ENCODE results near the gene AGAP1.

The AGAP1 gene

DNA sequence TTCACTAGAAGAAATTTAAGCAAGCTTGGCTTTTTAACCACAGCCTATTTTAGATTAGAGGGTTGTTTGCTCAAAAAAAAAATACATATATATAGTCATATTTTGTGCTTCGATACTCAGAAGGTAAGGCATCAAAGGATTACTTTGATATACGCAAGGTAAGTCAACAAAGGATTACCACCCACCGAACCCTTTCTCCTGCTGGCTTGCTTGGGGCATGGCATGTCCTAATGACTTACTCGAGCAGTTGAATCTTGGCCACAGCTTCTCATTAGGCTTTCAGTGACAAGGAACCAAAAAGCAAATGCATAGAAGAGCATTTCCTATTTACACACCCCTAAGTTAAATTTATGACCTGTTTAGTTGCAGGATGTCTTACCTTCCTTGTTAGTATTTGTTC, 295.7 kb downstream of the AGAP1 start:
- DNase-seq (ENCODE audit: low read depth in 2 of 3, low spot score in 1 of 3), result no peak

DNA sequence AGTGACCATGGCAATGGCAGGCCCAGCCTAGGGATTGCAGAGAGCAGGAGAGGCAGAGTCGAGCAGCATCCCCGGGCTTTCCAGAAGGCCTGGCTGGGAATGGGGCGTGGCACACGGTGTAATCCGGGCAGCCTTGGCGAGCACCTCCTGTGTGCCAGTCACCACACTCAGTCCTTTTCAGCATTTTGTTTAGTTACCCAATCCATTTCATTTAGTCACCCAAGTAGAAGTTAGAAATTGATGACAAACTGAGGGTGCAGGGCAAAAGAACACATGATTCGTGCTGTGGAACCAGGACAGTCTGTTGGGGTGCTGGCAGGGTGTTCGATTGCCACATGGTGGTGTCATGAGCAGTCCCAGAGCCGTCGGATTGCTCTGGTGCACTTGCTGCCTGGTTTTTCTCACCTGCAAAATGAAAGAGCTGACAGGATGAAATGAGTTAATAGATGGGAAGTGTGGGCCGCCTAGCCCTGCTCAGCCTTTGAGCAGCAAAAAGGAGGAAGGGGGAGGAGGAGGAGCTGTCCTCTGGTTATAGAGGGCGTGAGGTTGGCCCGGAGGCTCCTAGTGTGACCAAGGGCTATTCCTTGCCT, 299.4 kb downstream of the AGAP1 start:
- no peak for DNase-seq (ENCODE audit: low read depth in 2 of 3, low spot score in 1 of 3)

DNA sequence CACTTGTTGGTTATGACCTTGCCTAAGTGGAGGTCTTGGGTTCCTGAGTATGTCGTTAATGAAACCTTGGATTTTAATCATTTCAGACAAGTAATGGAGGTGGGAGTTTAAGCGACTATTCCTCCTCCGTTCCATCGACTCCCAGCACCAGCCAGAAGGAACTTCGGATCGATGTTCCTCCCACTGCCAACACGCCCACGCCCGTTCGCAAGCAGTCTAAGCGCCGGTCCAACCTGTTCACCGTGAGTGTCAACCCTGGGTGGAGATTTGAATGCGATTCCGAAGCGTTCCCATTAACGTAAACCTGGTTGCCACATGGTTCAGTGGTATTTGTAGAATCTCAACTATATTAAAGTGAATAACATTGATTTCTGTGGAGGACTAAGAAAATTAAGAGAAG, 305.4 kb downstream of the AGAP1 start:
- no peak for DNase-seq (ENCODE audit: low read depth in 2 of 3, low spot score in 1 of 3)

DNA sequence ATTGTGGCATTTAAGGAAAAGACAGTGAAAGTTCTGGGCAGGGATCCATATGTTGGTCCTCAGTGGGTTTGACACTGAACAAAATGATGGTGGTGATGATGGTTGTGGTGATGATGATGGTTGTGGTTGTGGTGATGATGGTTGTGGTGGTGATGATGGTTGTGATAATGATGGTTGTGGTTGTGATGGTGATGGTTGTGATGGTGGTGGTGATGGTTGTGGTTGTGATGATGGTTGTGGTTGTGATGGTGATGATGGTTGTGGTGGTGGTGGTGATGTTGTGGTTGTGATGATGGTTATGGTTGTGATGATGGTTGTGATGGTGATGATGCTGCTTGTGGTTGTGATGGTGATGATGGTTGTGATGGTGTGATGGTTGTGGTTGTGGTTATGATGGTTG, 308.7 kb downstream of the AGAP1 start:
- DNase-seq (ENCODE audit: low read depth in 2 of 3, low spot score in 1 of 3), result no peak

DNA sequence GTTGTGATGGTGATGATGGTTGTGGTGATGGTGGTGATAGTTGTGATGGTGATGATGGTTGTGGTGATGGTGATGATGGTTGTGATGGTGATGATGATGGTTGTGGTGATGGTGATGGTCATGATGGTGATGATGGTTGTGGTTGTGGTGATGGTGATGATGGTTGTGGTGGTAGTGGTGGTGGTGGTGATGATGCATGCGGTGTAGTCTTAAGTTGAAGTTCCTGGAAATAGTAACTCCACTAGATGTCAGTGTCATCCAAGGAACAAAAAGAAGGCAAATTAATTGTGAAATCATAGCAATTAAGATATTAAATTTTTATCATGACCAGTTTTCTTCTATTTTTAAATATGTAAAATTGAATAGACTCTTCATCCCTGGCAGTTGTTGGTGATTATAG, 309.2 kb downstream of the AGAP1 start:
- DNase-seq (ENCODE audit: low read depth in 2 of 3, low spot score in 1 of 3), result no peak

DNA sequence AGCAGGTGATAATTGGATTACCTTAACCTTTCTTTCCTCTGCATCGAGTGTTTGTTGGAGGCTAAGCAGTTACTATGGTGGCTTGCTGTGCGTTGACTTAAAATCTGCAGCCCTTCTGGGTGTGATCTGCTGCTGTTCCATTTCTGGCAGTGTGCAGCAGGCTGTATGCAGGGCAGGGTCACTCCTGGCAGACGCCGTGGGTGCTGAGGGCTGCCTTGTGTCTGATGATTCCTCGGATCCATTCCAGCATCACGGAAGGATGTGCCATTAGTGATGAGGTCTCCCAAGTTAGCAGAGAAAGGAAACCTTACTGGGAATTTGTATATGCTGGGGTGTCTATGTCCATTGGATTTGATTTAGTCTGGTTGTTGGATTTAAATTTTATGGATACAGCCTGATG, 310.8 kb downstream of the AGAP1 start:
- DNase-seq (ENCODE audit: low read depth in 2 of 3, low spot score in 1 of 3), result no peak

DNA sequence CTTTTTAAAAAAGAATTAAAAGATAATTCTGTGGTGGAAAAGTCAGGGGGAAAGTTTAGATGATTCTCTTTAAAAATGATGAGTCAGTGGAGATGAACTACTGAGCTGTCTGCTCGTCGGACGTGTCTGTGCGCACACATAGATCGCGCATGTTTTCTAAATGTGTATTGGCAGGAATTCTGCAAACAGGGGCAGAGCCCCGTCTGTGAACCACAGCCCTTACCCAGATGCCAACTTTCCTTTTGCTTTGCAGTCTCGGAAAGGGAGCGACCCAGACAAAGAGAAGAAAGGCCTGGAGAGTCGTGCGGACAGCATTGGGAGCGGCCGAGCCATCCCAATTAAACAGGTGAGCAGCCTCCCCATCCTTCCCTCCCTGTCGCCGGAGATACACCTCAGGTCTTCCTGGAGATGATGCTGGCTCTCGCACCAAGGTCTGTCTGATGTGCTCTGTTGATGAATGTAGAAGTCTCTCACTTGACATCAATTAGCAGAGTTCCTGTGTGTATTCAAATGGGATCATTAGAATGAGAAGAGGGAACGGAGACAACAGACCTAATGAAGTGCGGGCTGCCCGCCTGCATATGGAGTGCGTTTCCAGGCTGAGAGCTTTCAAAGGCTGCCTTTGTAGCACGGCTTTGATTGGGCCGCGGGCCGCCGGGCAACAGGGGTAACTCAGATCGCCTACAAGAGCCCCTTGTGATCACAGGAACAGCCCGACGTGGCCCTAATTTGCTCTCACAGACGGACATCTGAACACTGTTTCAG, 313.3 kb downstream of the AGAP1 start:
- DNase-seq (ENCODE audit: low read depth in 2 of 3, low spot score in 1 of 3), result no peak

DNA sequence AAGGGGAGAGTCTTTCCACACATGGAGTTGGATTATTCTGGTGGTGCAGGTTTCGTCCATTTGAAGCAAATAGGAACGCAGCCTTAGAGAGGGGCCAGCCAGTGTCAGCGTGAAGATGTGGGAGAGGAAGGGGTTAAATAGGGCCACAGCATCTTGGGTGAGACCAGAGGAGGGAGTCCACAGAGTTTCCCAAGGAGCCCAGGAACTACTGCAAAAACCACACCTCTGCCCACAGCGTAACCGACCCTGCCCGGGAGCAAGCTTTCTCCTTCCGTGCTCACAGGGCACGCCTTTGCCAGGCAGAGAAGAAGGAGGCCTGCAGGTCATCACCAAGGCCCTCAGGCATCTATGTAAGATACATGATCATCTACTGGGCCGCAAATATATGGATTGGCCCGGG, 314.5 kb downstream of the AGAP1 start:
- DNase-seq (ENCODE audit: low read depth in 2 of 3, low spot score in 1 of 3), result no peak

DNA sequence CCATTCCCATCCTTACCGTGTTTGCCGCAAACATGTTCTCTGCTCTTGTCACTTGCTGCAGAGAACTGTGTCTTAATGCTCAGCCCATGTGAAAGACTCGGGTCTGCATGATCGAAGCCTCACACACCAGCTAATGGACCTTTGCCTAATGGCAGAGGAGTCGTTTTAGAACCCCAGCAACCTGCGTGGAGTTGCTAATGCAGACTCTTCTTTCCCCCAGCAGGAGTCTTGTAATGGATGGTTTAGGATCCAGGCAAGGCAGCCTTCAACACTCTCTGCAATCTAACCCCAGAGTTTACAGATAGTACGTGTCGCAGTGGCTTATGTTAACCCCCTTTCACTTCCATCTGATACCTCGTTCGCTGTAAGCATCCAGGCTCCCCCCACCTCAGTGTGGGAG, 316.4 kb downstream of the AGAP1 start:
- no peak for DNase-seq (ENCODE audit: low read depth in 2 of 3, low spot score in 1 of 3)

DNA sequence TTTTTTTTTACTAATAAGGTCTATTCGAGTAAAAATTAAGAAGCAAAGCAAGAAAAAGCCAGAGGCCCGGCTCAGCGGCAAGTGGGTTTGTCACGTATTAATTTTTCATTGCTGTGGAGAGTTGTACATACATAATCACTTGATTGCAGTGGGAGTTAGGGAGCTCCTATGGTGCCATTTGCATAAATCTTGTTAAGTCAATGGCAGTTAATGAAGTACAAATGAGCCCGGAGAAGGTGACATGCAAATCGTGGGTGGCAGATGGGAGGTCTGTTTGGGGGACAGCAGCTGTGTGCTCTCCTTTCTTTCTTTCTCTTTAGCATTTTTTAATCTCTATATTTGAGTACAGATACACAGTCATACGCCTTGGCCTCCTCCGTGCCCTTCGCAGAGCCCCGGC, 317.0 kb downstream of the AGAP1 start:
- DNase-seq (ENCODE audit: low read depth in 2 of 3, low spot score in 1 of 3), result no peak

DNA sequence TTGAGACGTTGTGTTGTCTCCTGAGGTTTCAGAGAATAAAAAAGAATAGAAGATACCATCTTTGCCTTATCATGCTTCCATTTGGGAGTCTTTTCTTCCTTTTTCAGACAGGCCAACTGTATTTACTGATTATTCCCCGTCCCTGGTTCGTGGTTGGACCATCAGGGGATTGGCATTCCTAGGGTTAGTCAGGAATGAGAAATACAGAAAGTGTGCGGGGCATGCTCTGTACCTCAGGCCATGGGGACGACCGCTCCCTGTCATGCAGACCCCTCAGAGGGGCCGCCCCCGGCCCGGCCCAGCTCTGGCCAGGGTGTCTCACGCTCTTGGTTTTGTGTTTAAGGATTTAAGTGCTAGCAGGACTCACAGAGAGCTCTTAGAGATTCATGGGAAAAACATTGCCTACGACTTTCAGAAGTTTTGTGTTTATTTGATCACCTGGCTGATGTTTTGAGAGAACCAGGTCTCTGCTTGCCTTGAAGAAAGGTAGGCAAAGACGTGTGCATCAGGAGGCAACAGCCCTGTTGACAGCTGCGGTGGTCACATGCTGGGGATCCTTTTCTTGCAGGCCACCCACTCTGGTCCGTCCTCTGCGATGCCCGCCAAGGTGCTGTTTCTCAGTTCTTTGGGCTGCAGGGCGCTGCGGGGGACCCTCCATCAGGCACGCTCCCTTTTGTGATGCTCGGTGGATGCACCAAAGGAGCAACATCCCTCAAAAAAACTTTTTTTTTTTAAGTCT, 317.8 kb downstream of the AGAP1 start:
- DNase-seq (ENCODE audit: low read depth in 2 of 3, low spot score in 1 of 3), result no peak

DNA sequence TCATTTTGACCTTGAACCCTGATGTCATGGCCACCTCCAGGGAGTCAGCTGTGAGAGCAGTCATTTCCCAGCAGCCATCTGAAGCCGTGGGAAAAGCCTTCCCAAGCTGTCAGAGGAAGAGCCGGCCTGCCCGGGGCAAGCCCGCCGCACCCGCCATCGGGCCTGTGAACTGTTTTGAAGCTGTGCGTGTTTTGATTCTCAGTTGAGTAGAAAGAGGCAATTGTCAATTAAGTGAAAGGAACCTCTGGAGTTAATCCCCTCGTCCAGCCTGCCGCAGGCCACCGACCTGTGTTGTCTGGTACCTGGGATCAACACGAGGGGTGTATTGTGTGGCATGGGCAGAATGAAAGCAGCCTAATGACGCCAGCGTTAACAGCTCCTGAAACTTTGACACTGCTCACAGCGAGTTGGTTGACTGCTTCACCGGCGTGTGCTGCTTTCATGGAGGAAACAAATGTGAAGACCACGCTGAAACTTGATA, 318.4 kb downstream of the AGAP1 start:
- no peak for DNase-seq (ENCODE audit: low read depth in 2 of 3, low spot score in 1 of 3)

DNA sequence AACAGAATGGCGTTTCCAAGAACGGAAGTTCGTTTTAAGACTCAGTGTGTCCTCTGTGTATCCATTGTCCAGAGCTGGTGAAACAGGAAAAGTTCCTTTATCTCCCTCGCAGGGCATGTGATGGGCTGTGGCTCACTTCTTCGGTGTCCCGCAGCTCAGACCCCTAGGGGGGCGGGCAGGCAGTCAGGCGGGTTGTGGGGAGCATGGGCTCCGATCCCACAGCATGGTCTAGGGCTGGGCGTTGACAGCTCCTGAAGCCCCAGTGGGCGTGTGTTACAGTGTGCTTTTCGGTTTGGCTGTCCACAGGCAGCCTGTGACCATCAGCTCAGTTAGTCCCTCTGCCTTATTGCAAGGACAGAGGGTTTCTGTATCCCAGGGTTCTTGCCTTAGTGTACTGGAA, 319.6 kb downstream of the AGAP1 start:
- DNase-seq (ENCODE audit: low read depth in 2 of 3, low spot score in 1 of 3), result no peak

DNA sequence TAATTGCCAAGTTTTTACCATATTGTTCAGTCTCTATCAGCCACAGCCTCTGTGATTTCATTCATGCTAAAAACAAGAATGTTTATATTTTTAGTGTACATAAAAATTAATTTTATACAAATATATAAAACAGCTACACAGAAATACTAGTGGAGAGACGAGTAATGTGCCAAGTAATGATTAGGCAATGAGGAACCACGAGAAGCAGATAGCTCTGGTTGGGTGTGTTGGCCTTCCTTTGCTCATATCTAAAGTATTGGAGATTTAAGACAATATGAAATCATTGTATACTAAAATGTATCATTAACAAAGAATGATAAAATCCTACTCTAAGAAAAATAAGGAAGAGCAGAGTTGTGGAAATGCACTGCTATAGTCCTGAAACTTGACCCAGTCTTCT, 326.7 kb downstream of the AGAP1 start:
- DNase-seq (ENCODE audit: low read depth in 2 of 3, low spot score in 1 of 3), result no peak

DNA sequence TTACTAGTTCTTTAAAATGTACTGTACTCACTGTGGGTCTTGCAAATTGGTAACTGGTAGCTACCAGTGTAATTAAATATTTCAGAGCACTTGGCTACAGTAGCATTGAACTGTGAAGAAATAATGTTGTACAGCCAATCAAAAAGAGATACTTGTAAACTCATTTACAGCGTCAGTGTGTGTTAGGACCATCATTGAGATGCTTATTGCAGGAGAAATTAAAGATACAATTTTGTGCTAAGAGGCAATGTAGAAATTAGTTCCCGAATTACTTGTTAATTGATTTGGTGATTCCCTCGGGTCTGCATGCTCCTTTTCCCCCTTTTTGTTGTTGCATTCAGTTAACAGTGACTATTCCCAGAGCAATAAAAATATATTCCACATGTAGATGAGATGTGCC, 330.5 kb downstream of the AGAP1 start:
- DNase-seq (ENCODE audit: low read depth in 2 of 3, low spot score in 1 of 3), result no peak

DNA sequence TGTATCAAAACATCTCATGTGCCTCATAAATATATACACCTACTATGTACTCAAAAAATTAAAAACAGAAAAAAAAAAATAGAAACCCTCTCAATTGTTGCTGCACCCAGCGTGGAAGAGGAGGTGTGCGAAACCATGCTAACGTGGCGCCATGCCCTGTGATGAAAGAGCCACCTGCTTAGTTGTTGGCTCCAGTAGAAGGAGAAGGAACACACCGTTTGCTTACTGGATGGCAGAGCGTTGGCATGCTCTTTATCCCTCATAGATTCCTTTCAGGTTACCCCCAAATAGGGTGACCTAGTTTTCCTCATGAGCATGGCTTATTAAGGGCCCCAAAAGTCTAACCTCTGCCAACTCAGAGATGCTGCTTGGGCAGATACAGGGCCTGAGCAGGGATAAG, 332.1 kb downstream of the AGAP1 start:
- no peak for DNase-seq (ENCODE audit: low read depth in 2 of 3, low spot score in 1 of 3)

DNA sequence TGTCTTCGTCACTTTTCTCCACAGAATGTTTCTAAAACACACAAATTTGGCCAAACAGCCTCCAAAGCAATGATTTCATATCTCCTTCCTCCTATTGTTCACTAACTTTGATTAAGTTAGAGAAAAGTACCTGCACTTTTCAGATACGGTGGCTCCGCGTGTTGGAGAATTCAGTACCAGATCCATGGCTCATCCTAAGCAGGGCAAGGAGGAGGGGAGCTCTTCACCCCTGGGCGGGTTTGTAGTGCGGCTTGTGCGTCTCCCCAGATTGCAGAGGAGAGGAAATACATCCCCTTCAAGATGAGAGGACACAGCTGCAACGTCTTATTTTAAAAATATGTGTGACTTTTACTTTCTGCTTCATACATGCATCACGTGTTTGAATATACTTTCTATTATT, 333.0 kb downstream of the AGAP1 start:
- no peak for DNase-seq (ENCODE audit: low read depth in 2 of 3, low spot score in 1 of 3)

DNA sequence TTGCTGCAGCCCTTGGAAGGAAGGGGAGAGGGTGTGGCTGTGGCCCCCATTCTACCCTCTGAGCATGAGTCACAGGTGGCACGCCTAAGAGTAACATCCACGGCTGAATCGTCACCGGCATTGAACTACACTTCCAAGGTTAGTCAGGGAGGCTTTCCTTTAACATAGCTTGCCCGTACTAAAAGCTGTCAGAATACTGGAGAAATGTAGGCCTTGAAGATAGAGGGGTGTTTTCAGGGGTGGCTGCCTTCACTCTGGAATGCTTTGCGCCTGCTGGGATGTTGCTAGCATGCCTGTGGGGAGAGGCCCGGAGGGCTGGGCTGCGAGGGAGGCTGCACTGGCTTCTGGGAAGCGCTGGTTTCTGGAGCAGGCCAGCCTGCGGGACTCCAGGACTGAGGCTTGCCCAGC, 333.7 kb downstream of the AGAP1 start:
- no peak for DNase-seq (ENCODE audit: low read depth in 2 of 3, low spot score in 1 of 3)

DNA sequence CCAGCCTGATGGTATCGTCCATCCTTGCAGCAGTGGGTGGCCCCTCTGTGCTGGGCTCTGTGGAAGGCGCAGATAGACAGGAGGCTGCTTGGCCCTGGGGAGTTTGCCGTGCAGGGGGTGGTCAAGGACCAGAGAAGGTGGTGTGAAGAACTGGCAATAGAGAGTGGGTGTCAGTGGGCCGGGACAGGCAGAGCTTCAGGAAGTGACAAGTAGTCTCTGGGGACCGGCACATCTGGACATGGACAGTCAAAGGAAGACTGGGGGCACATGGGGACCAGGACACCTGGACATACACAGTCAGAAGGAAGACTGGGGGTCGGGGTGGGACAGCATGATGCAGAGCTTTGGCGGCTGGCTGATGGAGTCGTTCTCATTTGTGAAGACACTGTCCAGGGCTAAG, 335.9 kb downstream of the AGAP1 start:
- no peak for DNase-seq (ENCODE audit: low read depth in 2 of 3, low spot score in 1 of 3)

DNA sequence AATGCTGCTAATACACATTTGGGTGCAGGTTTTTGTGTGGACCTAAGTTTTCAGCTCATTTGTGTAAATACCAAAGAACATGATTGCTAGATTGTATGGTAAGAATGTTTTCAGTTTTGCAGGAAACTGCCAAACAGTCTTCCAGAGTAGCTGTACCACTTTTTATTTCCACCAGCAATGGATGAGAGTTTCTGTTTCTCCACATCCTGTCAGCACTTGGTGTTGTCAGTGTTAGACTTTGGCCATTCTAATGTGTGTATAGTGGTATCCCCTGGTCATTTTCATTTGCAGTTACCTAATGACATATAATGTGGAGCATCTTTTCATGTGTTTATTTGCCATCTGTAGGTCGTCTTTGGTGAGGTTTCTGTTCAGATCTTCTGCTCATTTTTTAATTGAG, 337.9 kb downstream of the AGAP1 start:
- DNase-seq (ENCODE audit: low read depth in 2 of 3, low spot score in 1 of 3), result no peak

DNA sequence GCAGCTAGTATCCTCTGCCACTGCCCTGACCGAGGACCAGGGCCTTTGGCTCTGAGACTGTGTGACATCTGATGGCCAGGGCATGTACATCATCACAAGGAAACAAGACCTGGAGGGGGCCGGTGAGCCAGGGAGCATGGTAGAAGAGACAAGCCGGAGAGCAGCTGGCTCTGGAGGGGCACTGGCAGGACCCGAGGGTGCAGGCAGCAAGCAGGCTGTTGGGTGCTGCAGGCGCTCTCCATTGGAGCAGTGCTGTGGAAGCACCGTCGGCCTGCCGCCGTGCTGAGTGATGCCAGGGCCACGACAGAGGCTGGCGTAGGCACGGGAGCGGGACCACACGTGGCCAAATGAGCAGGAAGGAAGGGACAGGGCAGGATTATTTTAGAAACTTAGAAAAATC, 339.1 kb downstream of the AGAP1 start:
- no peak for DNase-seq (ENCODE audit: low read depth in 2 of 3, low spot score in 1 of 3)

DNA sequence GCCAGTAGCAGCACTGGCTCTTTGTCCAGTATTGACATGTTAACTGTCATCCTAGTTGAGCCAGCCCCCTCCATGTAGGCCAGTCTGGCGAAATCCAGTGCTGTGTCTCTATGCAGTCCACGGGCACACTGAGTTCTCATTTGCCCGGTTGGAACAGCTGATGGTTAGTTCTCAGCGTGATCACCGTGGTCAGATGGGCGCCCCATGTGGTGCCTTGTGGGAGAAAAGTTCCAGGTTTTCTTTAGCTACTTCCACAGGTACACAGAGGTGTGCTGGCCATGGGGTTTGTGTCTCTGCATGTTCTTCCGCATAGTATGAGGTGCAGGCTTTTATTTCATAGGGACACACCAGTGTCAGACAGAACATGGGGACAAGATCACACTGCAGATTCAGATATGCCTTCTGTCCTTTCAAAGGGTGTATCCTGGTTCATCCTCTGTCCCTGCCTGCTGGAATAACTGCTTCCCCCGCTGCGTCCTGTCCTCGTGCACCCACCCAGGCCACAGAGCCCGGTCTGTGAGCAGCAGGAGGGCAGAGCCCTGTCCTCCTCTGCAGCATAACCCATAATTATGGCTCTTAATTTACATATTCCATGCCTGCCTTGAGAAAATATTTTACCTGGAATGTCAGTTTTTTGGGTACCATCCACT, 340.3 kb downstream of the AGAP1 start:
- DNase-seq (ENCODE audit: low read depth in 2 of 3, low spot score in 1 of 3), result no peak
